Measurements from ENCODE around the gene RBKS. TPM values are rescaled to one million over a fixed set of nuclear protein-coding genes. Genes with fewer than 3 reads are reported as not detected.

Gene RBKS
- total RNA-seq, 2 donors from 2014 or later: 1.0 to 7.6 TPM

DNA sequence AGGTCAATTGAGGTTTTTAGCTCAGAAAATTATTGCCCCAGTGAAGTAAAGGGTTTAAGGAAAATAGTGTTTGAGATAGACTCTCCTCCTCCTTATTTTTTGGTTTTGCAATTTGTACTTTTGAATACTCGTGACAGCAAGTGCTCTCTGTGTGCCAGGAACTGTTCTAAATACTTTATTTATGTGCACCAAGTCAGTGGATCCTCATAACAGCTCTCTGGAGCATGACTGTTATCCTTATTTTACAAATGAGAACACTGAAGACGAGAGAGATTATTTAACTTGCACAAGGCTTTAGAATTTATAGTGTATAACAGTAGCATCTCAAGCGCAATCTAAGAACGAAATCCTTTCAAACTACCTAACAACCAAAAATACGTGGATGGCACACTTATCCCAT is 25.0 kb upstream of the RBKS start:
- ATAC-seq (no peak), DNase-seq (no peak)
- Histone ChIP-seq H3K27ac (peak overlapping the region in 1 of 4 donors; percentile 54), H3K4me1 (peaks cover 16% of the 10 kb centered on the region), H3K4me3 (no peak overlapping the region), H3K36me3 (replicated peaks in 1 of 2; ENCODE audit: insufficient read depth in 1 of 2, low read depth in 2 of 2) (no peaks in the 10 kb centered on the region), H3K27me3 (no peaks in the 10 kb centered on the region), H3K9me3 (no peaks in the 10 kb centered on the region)
- intact Hi-C loops (cut with DNase I): no loop called here
- TF ChIP-seq, protein P1, sequence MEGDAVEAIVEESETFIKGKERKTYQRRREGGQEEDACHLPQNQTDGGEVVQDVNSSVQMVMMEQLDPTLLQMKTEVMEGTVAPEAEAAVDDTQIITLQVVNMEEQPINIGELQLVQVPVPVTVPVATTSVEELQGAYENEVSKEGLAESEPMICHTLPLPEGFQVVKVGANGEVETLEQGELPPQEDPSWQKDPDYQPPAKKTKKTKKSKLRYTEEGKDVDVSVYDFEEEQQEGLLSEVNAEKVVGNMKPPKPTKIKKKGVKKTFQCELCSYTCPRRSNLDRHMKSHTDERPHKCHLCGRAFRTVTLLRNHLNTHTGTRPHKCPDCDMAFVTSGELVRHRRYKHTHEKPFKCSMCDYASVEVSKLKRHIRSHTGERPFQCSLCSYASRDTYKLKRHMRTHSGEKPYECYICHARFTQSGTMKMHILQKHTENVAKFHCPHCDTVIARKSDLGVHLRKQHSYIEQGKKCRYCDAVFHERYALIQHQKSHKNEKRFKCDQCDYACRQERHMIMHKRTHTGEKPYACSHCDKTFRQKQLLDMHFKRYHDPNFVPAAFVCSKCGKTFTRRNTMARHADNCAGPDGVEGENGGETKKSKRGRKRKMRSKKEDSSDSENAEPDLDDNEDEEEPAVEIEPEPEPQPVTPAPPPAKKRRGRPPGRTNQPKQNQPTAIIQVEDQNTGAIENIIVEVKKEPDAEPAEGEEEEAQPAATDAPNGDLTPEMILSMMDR (IDR thresholded peaks at IDR 0.05): no peak
- TF ChIP-seq POLR2A (IDR thresholded peaks at IDR 0.05): no peak
- 65 to 68% methylated on average over 5 of the region's 5 CpGs for WGBS, 2 donors

DNA sequence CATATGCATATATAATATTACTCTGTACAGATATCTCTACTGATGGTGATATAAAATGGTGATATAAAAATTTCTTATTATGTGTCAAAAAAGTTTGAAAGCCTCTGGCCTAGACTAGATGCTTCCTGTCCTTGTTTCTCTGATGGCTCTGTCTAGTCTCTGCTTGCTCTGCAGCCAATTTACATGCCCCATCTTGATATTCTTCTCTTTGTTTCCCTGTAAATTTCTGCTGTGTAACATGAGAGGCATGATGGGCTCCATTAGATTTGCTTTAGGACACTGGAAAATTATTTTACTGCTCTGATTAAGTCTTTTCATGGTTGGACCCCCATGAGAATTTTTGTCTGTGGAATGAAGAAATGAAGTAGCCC is 24.6 kb upstream of the RBKS start:
- ATAC-seq (no peak), DNase-seq (no peak)
- no peak for TF ChIP-seq POLR2A (IDR thresholded peaks at IDR 0.05)
- TF ChIP-seq, protein P1 (IDR thresholded peaks at IDR 0.05): no peak
- peaks cover 12% of the 10 kb centered on the region for H3K4me1 ChIP-seq
- intact Hi-C loops (cut with DNase I): no loop called here
- no peaks in the 10 kb centered on the region for H3K36me3 ChIP-seq (replicated peaks in 1 of 2; ENCODE audit: insufficient read depth in 1 of 2, low read depth in 2 of 2)
- H3K9me3 ChIP-seq: no peaks in the 10 kb centered on the region
- H3K27ac ChIP-seq: no peak overlapping the region
- no peaks in the 10 kb centered on the region for H3K27me3 ChIP-seq
- no peak overlapping the region for H3K4me3 ChIP-seq

DNA sequence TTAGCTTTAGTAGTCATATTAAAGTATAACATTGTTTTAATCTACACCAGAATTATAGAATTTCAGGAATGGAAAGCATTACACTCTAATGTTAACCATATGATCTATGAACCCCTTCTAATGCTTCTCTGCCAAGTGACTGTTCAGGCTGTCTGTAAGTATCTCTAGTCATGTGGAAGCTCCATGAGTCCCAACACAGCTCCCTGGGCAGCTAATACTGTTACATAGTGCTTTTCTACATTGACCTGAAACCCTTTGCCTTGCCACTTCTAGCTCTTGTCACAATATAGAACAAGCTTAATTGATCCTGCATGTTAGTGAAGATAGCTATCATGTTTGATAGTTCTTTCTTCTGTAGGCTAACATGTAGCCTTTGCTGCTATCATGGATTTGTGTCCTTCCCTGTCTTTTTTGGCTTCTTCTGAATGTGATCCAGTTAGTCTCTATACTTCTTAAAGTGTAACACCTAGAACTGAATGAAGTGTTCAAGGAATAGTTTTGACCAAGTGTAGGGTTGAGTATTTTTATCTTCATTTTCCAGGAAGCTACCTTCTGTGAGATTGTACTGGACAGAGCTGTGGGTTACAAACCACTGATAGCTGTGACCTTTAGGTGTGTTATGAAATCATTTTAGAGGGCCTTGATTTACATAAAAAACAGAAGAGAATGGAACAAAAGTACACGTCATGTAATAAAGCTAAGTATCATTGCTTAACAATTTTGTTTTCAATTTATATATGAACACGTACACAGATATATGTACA is 24.0 kb upstream of the RBKS start:
- 77 to 80% methylated on average over 2 of the region's 2 CpGs for WGBS, 2 donors
- intact Hi-C loops (cut with DNase I): no loop called here
- ATAC-seq: no peak
- no peak for DNase-seq
- no peaks in the 10 kb centered on the region for H3K27me3 ChIP-seq
- H3K9me3 ChIP-seq: no peaks in the 10 kb centered on the region
- TF ChIP-seq, protein P1 (IDR thresholded peaks at IDR 0.05): no peak
- TF ChIP-seq POLR2A (IDR thresholded peaks at IDR 0.05): no peak
- H3K36me3 ChIP-seq (replicated peaks in 1 of 2; ENCODE audit: insufficient read depth in 1 of 2, low read depth in 2 of 2): no peaks in the 10 kb centered on the region
- no peak overlapping the region for H3K4me3 ChIP-seq
- no peak overlapping the region for H3K27ac ChIP-seq
- peaks cover 12% of the 10 kb centered on the region for H3K4me1 ChIP-seq

DNA sequence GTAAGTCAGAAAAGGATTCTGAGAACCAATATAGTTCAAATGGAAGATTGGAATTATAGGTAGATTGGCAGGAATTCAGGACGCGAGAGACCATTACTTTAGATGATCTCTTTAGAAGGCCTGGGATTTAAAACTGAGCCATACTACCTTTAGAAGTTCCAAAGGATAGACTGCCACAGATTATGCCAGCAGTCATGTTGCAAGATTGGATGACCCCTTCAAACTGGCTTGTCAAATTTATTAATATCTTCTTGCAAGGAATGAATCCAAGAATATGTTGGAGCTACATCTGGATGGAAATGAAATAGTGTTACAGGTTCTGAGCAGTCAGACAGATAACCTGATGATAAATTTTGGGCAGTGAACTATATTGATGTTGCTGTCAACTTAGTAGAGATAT is 22.3 kb upstream of the RBKS start:
- intact Hi-C loops (cut with DNase I): no loop called here
- ATAC-seq (no peak), DNase-seq (no peak)
- H3K36me3 ChIP-seq (replicated peaks in 1 of 2; ENCODE audit: insufficient read depth in 1 of 2, low read depth in 2 of 2): no peaks in the 10 kb centered on the region
- no peak for TF ChIP-seq POLR2A (IDR thresholded peaks at IDR 0.05)
- TF ChIP-seq, protein P1 (IDR thresholded peaks at IDR 0.05): no peak
- no peak overlapping the region for H3K27ac ChIP-seq
- peaks cover 12% of the 10 kb centered on the region for H3K4me1 ChIP-seq
- H3K27me3 ChIP-seq: no peaks in the 10 kb centered on the region
- no peaks in the 10 kb centered on the region for H3K9me3 ChIP-seq
- H3K4me3 ChIP-seq: no peak overlapping the region
- WGBS, 2 donors: 97 to 100% methylated on average over 2 of the region's 2 CpGs
